Thyroid gland (tissue), 4 donors: ENCODE results near the gene UNC50. TPM values are rescaled to one million over a fixed set of nuclear protein-coding genes. Genes with fewer than 3 reads are reported as not detected.
A peak's percentile ranks its signal among the peaks of the same experiment; 100 is the strongest.

Experiments used
- DNase-seq, 2 donors: peaks; one replicate each; pipeline ENCODE4 v3.0.0-alpha.2; 2019
- H3K27ac ChIP-seq, 3 donors: fragments of 200-600 bp; sonication (generic); 1 replicate in 2 of 3; 2 replicates in 1 of 3; pipeline ENCODE4 v1.5.1; 2016 to 2019; ENCODE audit warnings: mild to moderate bottlenecking in 1 of 3, moderate library complexity in 1 of 3
- H3K27me3 ChIP-seq: fragments of 200-600 bp; sonication (generic); one replicate; pipeline ENCODE4 v1.5.1; 2019
- H3K36me3 ChIP-seq, 2 donors: fragments of 200-600 bp; sonication (generic); one replicate each; pipeline ENCODE4 v1.5.1; 2016 to 2019
- H3K4me1 ChIP-seq, 2 donors: fragments of 200-600 bp; sonication (generic); one replicate each; pipeline ENCODE4 v1.5.1; 2017 to 2019
- H3K4me3 ChIP-seq, 3 donors: fragments of 200-600 bp; sonication (generic); replicated peaks in 1 of 3; 1 replicate in 2 of 3; 2 replicates in 1 of 3; pipeline ENCODE4 v1.5.1; 2016; ENCODE audit warnings: mild to moderate bottlenecking in 1 of 3
- H3K9me3 ChIP-seq: fragments of 200-600 bp; sonication (generic); one replicate; pipeline ENCODE4 v1.5.1; 2017
- POLR2A ChIP-seq, 2 donors: fragments of 450-650 bp; IDR thresholded peaks; one replicate each; pipeline ENCODE4 v1.6.1; 2017; ENCODE audit warnings: antibody characterized with exemption in 2 of 2, mild to moderate bottlenecking in 2 of 2, moderate library complexity in 1 of 2
- WGBS, 2 donors: methylation state at CpG; one replicate each; pipeline ENCODE4 v1.1.5; 2017; 5-methylcytosine and 5-hydroxymethylcytosine counted together
- intact Hi-C: fragments of 100-400 bp; cut with DNase I; formaldehyde crosslinking; loops from one replicate; pipeline ENCODE4 v1.15.1; 2023
- total RNA-seq, 4 donors: library from RNA; depleted of rRNA; stranded (reverse); fragments of >200 nt; gene quantifications; one replicate each; pipeline ENCODE4 v1.2.3, GENCODE V29; 2016
- TF ChIP-seq, protein P1 (sequence below), 6 experiments: fragments of 200-600 bp in 3 of 6; fragments of 450-650 bp in 3 of 6; sonication (generic) in 3 of 6; IDR thresholded peaks; one replicate each; pipeline ENCODE4 v1.5.1; 2016 to 2019; ENCODE audit warnings: antibody characterized with exemption in 6 of 6, mild to moderate bottlenecking in 2 of 6, inconsistent platforms in 1 of 6, moderate library complexity in 1 of 6

Gene UNC50
- total RNA-seq, 4 donors from 2014 or later = 75.3 to 86.1 (median 81.9) TPM

- TF ChIP-seq, protein P1, sequence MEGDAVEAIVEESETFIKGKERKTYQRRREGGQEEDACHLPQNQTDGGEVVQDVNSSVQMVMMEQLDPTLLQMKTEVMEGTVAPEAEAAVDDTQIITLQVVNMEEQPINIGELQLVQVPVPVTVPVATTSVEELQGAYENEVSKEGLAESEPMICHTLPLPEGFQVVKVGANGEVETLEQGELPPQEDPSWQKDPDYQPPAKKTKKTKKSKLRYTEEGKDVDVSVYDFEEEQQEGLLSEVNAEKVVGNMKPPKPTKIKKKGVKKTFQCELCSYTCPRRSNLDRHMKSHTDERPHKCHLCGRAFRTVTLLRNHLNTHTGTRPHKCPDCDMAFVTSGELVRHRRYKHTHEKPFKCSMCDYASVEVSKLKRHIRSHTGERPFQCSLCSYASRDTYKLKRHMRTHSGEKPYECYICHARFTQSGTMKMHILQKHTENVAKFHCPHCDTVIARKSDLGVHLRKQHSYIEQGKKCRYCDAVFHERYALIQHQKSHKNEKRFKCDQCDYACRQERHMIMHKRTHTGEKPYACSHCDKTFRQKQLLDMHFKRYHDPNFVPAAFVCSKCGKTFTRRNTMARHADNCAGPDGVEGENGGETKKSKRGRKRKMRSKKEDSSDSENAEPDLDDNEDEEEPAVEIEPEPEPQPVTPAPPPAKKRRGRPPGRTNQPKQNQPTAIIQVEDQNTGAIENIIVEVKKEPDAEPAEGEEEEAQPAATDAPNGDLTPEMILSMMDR (IDR thresholded peaks at IDR 0.05) = no peak
- TF ChIP-seq POLR2A (IDR thresholded peaks at IDR 0.05) = no peak
- Histone ChIP-seq H3K36me3 (no peaks in the 10 kb centered on the region), H3K4me3 (no peak overlapping the region), H3K27ac (no peak overlapping the region), H3K27me3 (no peaks in the 10 kb centered on the region), H3K4me1 (no peaks in the 10 kb centered on the region), H3K9me3 (no peaks in the 10 kb centered on the region)
- 83 to 88% methylated on average over 4 of the region's 4 CpGs for WGBS, 2 donors
- intact Hi-C loops = loop anchor here (2.0 kb wide), 1 partner anchor 188 kb away; no protein-coding TSS in a partner anchor
- DNase-seq = no peak
These were observed 40.1 kb downstream of the UNC50 start for GRCh38 chr2:98648451-98648850.

GRCh38 chr2:98649135-98649991 is 41.0 kb downstream of the UNC50 start:
- Histone ChIP-seq H3K4me1 (no peaks in the 10 kb centered on the region), H3K27me3 (no peaks in the 10 kb centered on the region), H3K9me3 (no peaks in the 10 kb centered on the region), H3K4me3 (no peak overlapping the region), H3K27ac (no peak overlapping the region), H3K36me3 (no peaks in the 10 kb centered on the region)
- no peak for TF ChIP-seq POLR2A (IDR thresholded peaks at IDR 0.05)
- TF ChIP-seq, protein P1 (IDR thresholded peaks at IDR 0.05) = peak; percentile 92 to 98 (median 97)
- peak; percentile 83 for DNase-seq
- 20 to 28% methylated on average over 4 of the region's 4 CpGs for WGBS, 2 donors
- intact Hi-C loops = loop anchor here (2.0 kb wide), 1 partner anchor 187 kb away; no protein-coding TSS in a partner anchor

DNA sequence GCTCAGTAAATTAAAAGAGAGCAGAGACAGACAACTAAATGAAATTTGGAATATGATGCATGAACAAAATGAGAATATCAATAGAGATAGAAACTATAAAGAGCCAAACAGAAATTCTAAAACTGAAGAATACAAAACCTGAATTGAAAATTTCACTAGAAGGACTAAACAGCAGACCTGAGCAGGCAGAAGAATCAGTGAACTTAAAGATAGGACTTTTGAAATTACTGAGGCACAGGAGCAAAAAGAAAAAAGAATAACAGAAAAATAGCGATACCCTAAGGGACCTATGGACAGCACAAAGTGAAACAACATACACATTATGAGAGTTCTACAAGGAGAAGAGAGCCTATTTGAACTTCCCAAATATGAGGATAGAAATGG is 41.6 kb downstream of the UNC50 start:
- Histone ChIP-seq H3K4me3 (no peak overlapping the region), H3K4me1 (no peaks in the 10 kb centered on the region), H3K27ac (no peak overlapping the region), H3K9me3 (no peaks in the 10 kb centered on the region), H3K27me3 (no peaks in the 10 kb centered on the region), H3K36me3 (no peaks in the 10 kb centered on the region)
- no peak for TF ChIP-seq POLR2A (IDR thresholded peaks at IDR 0.05)
- TF ChIP-seq, protein P1 (IDR thresholded peaks at IDR 0.05) = no peak
- intact Hi-C loops = loop anchor here (2.0 kb wide), 1 partner anchor 187 kb away; no protein-coding TSS in a partner anchor
- DNase-seq = no peak
- WGBS, 2 donors = 90 to 98% methylated on average over 1 of the region's 1 CpG

DNA sequence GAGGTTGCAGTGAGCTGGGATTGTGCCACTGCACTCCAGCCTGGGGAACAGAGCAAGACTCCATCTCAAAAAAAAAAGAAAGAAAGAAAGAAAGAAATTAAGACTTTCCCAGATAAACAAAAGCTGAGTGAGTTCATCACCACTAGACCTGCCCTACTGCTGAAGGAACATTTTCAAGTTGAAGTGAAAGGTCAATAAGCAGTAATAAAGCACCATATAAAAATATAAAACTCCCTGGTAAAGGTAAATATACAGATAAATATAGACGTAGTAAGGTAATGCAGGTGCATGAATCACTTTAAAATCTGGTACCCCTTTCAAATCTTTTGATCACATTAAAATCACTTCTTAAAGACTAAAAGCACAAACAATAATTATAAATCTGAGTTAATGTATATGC is 42.6 kb downstream of the UNC50 start:
- Histone ChIP-seq H3K36me3 (no peaks in the 10 kb centered on the region), H3K27me3 (no peaks in the 10 kb centered on the region), H3K4me1 (no peaks in the 10 kb centered on the region), H3K4me3 (no peak overlapping the region), H3K27ac (no peak overlapping the region), H3K9me3 (no peaks in the 10 kb centered on the region)
- TF ChIP-seq POLR2A (IDR thresholded peaks at IDR 0.05) = no peak
- TF ChIP-seq, protein P1 (IDR thresholded peaks at IDR 0.05) = no peak
- intact Hi-C loops = no loop called here
- WGBS, 2 donors = 89 to 94% methylated on average over 1 of the region's 1 CpG
- DNase-seq = no peak
